Kasumi-1 (cell line): ENCODE data around the gene NEAT1.

Experiments used
- DNase-seq, 2 experiments: peaks; one replicate each; lab custom pipeline; 2025; lab: John Stamatoyannopoulos, UW

Gene NEAT1

DNA sequence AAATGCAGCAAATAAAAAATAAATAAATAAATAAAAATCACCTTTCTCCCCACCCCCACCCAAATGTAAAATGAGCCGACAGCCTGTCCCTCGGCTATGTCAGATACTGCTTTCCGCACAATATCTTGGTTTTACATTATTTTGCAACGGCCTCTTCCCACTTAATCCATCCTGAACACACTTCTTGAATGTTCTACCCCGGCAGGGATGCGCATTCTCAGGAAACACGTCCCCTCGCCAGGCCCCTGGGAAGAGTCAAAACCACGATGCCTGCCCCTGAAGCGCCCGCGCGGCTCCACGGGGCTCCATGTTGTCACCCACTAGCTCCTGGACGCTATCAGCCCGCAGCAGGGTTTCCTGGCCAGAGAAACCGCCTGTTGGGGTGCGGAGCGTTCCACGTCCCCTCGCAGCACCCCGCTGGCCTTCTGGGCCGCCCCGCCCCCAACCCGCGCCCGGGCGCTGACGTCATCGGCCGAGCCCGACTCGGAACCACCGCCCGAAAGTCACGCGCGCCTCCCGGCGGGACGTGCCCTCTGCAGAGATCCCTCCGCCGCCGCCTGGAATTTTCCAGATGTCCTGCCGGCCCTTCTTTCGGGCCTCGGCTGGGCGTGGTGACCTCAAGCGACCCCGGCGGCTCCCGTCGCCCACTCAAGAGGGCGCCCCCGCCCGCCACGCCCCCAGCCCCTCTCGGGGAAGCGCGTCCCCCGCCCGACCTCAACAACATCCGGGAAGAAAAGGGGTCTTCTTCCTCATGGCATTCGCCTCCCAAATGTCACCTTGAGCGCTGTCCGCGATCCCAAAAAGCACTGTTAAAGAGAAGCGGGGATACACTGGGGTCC lies 585 bp upstream of the NEAT1 start:
- DNase-seq, result peak; percentile 86 to 90

DNA sequence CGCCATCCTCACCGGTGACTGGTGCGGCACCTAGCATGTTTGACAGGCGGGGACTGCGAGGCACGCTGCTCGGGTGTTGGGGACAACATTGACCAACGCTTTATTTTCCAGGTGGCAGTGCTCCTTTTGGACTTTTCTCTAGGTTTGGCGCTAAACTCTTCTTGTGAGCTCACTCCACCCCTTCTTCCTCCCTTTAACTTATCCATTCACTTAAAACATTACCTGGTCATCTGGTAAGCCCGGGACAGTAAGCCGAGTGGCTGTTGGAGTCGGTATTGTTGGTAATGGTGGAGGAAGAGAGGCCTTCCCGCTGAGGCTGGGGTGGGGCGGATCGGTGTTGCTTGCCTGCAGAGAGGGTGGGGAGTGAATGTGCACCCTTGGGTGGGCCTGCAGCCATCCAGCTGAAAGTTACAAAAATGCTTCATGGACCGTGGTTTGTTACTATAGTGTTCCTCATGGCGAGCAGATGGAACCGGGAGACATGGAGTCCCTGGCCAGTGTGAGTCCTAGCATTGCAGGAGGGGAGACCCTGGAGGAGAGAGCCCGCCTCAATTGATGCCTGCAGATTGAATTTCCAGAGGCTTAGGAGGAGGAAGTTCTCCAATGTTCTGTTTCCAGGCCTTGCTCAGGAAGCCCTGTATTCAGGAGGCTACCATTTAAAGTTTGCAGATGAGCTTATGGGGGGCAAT lies 1.1 kb downstream of the NEAT1 start:
- DNase-seq, result no peak

DNA sequence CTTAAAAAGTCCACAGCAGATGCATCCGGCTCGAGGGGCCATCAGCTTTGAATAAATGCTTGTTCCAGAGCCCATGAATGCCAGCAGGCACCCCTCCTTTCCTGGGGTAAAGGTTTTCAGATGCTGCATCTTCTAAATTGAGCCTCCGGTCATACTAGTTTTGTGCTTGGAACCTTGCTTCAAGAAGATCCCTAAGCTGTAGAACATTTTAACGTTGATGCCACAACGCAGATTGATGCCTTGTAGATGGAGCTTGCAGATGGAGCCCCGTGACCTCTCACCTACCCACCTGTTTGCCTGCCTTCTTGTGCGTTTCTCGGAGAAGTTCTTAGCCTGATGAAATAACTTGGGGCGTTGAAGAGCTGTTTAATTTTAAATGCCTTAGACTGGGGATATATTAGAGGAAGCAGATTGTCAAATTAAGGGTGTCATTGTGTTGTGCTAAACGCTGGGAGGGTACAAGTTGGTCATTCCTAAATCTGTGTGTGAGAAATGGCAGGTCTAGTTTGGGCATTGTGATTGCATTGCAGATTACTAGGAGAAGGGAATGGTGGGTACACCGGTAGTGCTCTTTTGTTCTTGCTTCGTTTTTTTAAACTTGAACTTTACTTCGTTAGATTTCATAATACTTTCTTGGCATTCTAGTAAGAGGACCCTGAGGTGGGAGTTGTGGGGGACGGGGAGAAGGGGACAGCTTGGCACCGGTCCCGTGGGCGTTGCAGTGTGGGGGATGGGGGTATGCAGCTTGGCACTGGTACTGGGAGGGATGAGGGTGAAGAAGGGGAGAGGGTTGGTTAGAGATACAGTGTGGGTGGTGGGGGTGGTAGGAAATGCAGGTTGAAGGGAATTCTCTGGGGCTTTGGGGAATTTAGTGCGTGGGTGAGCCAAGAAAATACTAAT lies 1.9 kb downstream of the NEAT1 start:
- no peak for DNase-seq

DNA sequence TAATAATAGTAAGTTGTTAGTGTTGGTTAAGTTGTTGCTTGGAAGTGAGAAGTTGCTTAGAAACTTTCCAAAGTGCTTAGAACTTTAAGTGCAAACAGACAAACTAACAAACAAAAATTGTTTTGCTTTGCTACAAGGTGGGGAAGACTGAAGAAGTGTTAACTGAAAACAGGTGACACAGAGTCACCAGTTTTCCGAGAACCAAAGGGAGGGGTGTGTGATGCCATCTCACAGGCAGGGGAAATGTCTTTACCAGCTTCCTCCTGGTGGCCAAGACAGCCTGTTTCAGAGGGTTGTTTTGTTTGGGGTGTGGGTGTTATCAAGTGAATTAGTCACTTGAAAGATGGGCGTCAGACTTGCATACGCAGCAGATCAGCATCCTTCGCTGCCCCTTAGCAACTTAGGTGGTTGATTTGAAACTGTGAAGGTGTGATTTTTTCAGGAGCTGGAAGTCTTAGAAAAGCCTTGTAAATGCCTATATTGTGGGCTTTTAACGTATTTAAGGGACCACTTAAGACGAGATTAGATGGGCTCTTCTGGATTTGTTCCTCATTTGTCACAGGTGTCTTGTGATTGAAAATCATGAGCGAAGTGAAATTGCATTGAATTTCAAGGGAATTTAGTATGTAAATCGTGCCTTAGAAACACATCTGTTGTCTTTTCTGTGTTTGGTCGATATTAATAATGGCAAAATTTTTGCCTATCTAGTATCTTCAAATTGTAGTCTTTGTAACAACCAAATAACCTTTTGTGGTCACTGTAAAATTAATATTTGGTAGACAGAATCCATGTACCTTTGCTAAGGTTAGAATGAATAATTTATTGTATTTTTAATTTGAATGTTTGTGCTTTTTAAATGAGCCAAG lies 2.7 kb downstream of the NEAT1 start:
- DNase-seq, result peak; percentile 32 to 52

DNA sequence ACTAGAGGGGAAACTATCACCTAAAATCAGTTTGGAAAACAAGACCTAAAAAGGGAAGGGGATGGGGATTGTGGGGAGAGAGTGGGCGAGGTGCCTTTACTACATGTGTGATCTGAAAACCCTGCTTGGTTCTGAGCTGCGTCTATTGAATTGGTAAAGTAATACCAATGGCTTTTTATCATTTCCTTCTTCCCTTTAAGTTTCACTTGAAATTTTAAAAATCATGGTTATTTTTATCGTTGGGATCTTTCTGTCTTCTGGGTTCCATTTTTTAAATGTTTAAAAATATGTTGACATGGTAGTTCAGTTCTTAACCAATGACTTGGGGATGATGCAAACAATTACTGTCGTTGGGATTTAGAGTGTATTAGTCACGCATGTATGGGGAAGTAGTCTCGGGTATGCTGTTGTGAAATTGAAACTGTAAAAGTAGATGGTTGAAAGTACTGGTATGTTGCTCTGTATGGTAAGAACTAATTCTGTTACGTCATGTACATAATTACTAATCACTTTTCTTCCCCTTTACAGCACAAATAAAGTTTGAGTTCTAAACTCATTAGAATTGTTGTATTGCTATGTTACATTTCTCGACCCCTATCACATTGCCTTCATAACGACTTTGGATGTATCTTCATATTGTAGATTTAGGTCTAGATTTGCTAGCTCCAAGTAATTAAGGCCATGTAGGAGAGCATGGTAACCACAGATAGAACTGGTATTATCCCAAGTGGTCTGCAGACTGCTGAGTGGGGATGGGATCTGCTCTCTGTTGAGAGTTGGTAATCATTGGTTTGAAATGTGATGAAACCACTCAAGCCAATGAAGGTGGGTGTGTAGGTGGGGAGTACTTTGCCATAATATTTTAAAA lies 3.6 kb downstream of the NEAT1 start:
- peak; percentile 95 to 98 for DNase-seq

DNA sequence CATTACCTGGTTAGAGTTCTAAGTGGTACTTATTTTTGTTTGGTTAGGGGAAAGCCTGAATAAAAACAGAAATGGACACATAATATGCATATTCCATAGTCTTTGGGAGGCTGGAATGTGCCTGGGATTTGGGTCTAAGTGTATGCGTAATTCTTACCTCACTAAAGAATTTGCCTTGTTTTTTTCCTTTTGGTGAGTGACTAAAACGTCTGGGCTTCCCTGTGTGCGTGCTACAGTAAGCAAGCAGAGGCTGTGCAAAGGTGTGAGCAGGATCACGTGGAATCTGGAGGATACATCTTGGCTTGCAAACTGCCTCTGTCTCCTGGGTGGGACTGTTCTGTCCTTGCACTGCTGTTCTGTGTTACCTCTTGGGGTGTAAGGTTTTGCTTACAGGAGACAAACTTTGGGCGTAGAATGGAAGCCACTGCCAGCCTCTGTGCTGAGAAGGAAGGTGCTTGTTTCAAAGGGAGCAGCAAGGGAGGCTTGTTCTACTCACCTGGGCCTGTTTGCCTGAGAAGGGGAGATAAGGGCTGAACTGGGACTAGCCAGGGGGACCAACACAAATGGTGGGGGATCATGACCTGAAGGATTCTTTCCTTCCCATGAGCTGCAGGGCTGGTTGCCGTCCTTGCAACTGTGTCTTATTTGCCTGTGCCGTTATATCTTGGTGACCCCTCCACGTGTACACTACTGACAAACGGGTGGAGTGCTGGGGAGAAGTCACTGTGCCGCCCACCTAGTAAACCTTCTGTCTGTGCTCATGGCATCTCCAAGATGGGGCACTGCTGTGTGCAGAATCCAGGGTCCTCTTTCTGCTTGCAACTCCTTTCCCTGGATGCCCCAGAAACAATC lies 4.5 kb downstream of the NEAT1 start:
- DNase-seq, result peak; percentile 32 to 49

DNA sequence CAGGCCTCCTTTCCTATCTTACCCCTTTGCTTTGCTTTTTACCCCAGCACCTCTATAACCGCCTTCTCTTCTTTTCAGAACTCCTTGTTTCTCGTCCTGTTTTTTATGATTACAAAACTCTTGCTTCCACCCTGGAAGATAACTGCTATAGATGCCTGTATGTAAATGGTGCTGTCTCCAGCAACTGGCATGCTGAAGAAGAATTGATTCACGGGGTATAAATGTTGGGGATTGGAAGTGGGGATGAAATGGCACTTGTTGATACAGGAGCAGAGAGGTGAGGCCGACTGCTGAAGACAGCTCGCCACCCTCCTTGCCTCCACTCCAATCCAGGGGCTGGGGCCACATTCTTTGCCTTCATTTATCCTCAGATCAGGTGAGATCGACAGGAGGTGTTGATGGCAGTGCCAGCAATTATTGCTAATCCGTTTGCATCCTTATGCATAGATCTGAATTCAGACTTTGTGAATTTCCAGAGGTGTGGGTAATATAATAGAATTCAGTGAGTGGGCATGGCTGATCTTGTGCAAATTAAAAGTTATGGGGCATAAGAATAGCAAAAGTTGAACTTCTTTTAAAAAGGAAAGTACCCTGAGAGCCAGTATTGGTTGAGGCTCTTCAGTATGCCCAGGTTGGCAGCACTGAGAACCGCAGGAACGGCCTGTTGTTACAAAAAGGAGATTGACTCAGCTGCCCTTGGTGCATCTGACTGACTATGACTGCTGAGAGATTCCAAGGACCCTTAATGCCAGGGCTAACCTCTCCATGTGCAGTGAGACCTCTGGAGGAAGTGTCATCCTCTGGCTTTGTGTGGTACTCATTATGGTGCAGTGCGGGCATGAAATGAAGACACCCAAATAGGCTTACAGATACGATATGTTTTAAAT lies 5.3 kb downstream of the NEAT1 start:
- peak; percentile 56 to 62 for DNase-seq

DNA sequence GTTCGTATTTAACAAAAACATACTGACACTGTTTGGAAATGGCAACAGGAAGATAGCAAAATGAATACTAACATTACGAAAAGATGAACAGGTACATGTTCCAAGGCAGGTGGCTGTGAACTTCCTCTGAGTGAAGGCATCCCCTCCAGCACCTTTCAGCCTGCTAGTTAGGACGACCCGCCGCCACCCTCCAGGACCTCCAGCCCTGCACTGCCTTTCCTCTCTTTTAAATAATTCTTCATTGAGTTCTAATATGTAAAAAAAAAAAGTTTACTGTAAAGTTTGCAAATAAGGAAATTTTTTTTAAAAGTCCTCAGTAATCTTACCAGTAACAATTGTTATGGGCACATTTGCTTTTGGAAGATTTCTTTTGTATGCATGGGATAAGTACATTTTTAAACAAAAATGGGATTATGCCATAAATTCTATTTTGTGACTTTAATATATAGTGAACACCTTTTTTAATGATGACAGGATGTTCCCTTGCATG lies 6.0 kb downstream of the NEAT1 start:
- DNase-seq, result no peak

DNA sequence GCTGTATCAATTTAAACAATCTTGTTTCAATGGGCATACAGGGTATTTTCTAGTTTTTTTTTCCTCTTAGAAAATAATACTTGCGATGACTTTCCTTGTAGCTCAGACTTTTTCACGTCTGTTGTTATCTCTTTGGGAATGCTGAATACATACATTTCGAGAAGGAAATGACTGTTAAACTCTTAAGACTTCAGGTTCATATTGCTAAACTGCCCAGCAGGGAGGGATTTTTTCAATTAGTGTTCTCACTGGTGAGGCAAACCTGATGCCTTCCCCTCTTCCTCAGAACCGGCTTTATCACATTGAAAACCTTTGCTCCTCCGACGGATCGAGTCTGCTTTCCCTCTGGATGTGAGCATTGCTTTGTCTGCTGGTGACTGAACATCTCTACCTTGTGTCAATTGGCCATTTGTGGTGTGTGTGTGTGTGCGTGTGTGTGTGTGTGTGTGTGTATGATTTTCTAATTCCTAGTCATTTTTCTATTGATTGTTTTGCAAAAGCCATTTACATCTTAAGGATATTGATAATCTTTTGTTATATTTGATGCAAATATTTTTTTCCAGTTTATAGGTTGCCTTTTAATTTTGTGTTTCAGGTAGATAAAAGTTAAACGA lies 6.6 kb downstream of the NEAT1 start:
- peak; percentile 35 to 55 for DNase-seq

DNA sequence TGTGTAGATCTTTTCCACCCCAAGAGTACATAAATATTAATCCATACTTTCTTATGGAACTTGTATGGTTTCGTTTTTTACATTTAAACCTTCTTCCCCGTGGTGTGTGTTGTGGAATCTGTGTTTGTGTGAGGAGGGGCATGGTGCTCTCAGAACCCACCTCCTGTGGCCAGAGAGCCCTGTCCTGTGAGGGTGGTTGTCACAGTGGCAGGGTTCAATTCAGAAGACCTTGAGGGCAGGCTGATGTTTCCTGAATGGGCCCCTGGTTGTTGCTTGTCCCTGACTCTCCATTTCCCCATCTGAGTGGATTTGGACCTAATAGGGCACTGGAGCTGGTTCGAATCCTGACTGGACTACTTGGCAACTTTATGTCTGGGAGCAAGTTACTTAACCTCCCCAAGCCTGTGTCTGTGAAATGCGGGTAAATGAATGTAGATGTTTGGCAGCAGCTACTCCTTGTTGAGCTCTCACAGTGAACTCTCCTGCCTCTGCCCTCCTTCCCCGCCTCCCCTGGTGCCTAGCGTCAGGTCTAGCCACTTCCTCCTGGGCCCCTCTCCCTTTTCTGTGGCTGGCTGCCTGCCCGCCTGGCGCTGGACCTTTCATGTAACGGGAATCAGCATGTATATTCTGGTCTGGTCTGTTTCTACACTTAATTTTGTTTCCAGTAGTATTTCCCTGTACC lies 7.3 kb downstream of the NEAT1 start:
- DNase-seq, result peak; percentile 73 to 79

DNA sequence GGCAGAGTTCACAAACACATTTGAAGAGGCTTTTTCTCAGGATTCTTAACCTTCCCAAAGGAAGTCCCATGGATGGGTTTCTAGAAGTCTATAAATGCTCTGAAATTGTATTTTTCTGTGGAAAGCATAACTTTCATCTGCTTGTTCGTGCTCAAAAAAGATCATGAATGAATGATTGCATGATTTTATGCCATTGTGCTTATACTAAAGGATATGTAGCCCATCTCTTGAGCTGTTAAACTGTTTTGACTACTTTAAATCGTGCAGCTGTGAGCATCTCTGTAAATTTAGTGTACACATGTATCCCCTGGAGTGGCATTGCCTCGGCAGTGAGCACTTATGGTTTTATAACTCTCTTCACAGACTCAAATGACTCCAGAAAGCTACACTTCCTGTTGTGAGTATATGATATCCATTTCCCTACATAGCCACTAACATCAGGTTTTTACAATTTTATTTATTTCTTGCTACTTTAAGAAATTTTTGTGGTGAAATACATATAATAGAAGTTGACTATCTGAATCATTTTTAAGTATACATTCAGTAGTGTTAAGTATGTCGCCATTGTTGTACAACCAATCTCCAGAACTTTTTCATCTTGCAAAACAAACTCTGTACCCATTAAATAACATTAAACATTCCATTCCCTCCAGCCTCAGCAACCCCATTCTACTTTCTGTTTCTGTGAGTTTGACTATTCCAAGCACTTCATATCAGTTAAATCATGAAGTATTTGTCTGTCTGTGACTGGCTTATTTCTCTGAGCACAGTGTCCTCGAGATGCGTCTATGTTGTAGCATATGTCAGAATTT lies 8.0 kb downstream of the NEAT1 start:
- DNase-seq, result no peak

DNA sequence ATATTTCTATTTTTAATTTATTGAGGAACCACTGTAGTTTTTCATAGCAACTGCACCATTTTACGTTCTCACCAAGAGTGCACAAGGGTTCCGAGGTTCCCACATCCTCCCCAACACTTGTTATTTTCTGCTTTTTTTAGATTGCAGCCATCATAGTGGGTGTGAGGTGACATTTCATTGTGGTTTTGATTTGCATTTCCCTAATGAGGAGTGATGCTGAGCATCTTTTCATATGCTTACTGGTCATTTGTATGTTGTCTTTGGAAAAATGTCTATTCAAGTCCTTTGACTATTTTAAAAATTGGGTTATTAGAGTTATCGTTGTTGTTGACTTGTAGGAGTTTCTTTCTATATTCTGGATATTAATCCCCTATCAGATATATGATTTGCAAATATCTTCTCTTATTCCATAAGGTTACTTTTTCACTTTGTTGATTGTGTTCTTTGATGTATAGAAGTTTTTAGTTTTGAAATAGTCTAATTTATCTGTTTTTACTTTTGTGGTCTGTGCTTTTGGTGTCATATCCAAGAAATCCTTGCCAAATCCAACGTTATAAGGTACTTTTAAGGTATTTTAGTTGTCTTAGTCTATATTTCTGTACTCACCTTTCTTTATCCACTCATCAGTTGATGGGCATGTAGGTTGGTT lies 9.0 kb downstream of the NEAT1 start:
- no peak for DNase-seq

DNA sequence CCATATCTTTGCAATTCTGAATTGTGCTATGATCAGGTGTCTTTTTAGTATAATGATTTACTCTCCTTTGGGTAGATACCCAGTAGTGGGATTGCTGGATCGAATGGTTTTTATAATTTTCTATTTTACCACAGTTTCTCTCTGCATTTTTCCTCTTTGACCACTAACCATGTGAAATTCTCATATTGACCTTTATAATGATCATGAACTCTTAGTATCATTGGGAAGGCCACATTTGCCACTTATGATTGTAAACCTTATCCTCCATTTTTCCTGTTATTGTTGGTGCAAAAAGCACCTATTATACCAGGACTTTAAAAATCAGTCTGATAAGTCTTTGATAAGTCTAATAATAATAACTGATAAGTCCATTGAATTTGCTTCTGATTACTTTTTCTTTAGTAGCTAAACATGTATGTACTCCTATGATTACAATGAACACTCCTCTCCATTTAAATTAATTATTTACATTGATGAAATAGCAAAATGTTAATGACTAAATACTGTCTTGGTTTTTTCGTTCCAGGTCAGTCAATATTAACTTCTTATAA lies 9.6 kb downstream of the NEAT1 start:
- no peak for DNase-seq

DNA sequence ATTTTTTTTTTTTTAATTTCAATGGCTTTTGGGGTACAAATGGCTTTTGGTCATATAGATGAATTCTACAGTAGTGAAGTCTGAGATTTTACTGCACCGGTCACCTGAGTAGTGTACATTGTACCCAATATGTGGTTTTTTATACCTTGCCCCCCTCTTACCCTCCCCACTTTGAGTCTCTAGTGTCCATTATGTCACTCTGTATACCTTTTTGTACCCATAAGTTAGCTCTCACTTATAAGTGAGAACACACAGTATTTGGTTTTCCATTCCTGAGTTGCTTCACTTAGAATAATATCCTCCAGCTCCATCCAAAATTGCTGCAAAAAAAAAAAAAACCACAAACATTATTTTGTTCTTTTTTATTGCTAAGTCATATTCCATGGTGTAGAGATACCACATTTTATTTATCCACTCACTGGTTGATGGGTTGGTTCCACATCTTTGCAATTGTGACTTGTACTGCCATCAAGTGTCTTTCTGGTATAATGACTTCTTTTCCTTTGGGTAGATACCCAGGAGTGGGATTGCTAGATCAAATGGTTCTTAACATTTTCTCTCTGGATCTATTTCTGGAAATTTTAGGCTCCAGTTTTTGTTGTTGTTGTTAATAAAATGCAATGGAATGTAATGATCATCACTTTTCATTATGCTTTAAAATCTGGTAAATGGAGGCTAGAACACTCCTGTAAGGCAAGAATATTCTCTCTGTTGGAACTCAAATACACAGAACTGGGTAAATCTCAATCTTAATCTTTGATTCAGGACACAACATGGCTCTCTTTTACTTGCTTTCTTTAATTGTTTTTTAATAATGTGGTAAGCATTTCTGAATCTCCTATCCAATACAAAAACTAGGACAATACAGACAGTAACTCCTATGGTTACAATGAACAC lies 10.3 kb downstream of the NEAT1 start:
- peak; percentile 50 to 66 for DNase-seq
